Epithelial cell of proximal tubule (primary cell): ENCODE data around the gene TMEM8B. TPM values are rescaled to one million over a fixed set of nuclear protein-coding genes. Genes with fewer than 3 reads are reported as not detected.

Experiments
- DNase-seq: peaks from one replicate; pipeline ENCODE4 v3.0.0-alpha.2; 2011; ENCODE audit warnings: low read depth
- H3K4me3 ChIP-seq: 2 replicates; pipeline ENCODE4 v1.5.1; 2011; ENCODE audit warnings: low read depth, mild to moderate bottlenecking, low read length
- CTCF ChIP-seq: conservative IDR thresholded peaks from 2 replicates; pipeline ENCODE4 v1.5.1; 2012; ENCODE audit warnings: low read depth, mild to moderate bottlenecking, low read length
- total RNA-seq: library from RNA; depleted of rRNA; stranded (reverse); fragments of >200 nt; gene quantifications from 2 replicates; pipeline ENCODE4 v1.2.3, GENCODE V29; 2015

The TMEM8B gene
- total RNA-seq, 1 donor from 2014 or later = 4.2 TPM

- TF ChIP-seq CTCF = no peak
- no peak overlapping the region for H3K4me3 ChIP-seq
- no peak for DNase-seq
Measured at GRCh38 chr9:35858458-35858857, 29.4 kb downstream of the TMEM8B start.

GRCh38 chr9:35859310-35859989 lies 30.4 kb downstream of the TMEM8B start:
- DNase-seq = no peak
- no peak for TF ChIP-seq CTCF
- no peak overlapping the region for H3K4me3 ChIP-seq

GRCh38 chr9:35859990-35860339 lies 30.9 kb downstream of the TMEM8B start:
- no peak for TF ChIP-seq CTCF

GRCh38 chr9:35861161-35861897 lies 32.3 kb downstream of the TMEM8B start:
- DNase-seq = no peak
- no peak overlapping the region for H3K4me3 ChIP-seq
- no peak for TF ChIP-seq CTCF

More at GRCh38 chr9:35859990-35860339, 30.9 kb downstream of the TMEM8B start:
- H3K4me3 ChIP-seq = no peak overlapping the region
- DNase-seq = no peak

- no peak overlapping the region for H3K4me3 ChIP-seq
- DNase-seq = no peak
- TF ChIP-seq CTCF = no peak
Measured at GRCh38 chr9:35862328-35862727, 33.3 kb downstream of the TMEM8B start.

- no peak for DNase-seq
- H3K4me3 ChIP-seq = no peak overlapping the region
- TF ChIP-seq CTCF = no peak
Measured at GRCh38 chr9:35863583-35863982, 34.6 kb downstream of the TMEM8B start.

GRCh38 chr9:35864695-35865255 lies 35.7 kb downstream of the TMEM8B start:
- DNase-seq = no peak
- no peak for TF ChIP-seq CTCF
- H3K4me3 ChIP-seq = no peak overlapping the region
